Astrocyte (in vitro differentiated cells and primary cell): ENCODE data around the gene MYLIP.

Experiments
- CTCF ChIP-seq: IDR thresholded peaks from 2 replicates; pipeline ENCODE4 v1.5.1; 2011; ENCODE audit warnings: low read depth, mild to moderate bottlenecking, inconsistent platforms, low read length, moderate library complexity; ENCODE audit not compliant: insufficient read depth
- EZH2 ChIP-seq: IDR thresholded peaks from 2 replicates; pipeline ENCODE4 v1.6.1; 2012; ENCODE audit warnings: mild to moderate bottlenecking, low read length, inconsistent platforms; ENCODE audit not compliant: insufficient read depth

DNA sequence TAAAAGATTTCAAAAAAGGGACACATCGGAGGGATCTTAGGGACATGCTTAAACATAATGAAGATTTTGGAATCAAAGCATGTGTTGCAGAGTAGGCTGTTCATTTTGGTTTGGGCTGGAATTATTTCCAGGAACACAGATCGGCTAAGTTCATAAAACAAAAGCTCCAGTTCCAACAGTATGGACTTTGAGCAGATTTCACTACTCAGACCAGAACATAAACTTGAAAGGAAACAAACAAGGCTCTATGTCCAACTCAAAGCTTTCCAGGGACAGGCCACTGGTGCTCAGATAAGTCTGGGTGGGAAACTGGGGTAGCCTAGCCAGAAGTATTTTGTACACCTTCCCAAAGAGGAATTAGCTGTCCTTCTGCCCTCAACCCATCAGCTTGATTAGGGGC is 58.3 kb downstream of the MYLIP start:
- no peak for TF ChIP-seq CTCF
- TF ChIP-seq EZH2, result no peak
